NB4 (cell line): ENCODE measurements around the gene NODAL.

Experiments used
- MAX ChIP-seq: IDR thresholded peaks from 2 replicates; pipeline ENCODE4 v1.6.1; 2011; ENCODE audit warnings: low read depth, low read length
- POLR2A ChIP-seq: IDR thresholded peaks from 2 replicates; pipeline ENCODE4 v1.6.1; 2011; ENCODE audit warnings: mild to moderate bottlenecking; ENCODE audit not compliant: insufficient read length; ENCODE audit errors: extremely low read depth
- TF ChIP-seq, protein P1 (sequence below): IDR thresholded peaks from one replicate; pipeline ENCODE4 v1.5.1; 2012; ENCODE audit warnings: low read depth, low read length

GRCh38 chr10:70444744-70445143 lies 3.3 kb upstream of the NODAL start:
- TF ChIP-seq MAX (no peak), POLR2A (no peak)
- TF ChIP-seq, protein P1, sequence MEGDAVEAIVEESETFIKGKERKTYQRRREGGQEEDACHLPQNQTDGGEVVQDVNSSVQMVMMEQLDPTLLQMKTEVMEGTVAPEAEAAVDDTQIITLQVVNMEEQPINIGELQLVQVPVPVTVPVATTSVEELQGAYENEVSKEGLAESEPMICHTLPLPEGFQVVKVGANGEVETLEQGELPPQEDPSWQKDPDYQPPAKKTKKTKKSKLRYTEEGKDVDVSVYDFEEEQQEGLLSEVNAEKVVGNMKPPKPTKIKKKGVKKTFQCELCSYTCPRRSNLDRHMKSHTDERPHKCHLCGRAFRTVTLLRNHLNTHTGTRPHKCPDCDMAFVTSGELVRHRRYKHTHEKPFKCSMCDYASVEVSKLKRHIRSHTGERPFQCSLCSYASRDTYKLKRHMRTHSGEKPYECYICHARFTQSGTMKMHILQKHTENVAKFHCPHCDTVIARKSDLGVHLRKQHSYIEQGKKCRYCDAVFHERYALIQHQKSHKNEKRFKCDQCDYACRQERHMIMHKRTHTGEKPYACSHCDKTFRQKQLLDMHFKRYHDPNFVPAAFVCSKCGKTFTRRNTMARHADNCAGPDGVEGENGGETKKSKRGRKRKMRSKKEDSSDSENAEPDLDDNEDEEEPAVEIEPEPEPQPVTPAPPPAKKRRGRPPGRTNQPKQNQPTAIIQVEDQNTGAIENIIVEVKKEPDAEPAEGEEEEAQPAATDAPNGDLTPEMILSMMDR: no peak
